HG03378 (cell line): ENCODE data around the gene OLIG1.

ENCODE experiments used
- ATAC-seq: cut with Tn5 transposase; IDR thresholded peaks from one replicate; pipeline ENCODE4 v1.9.1; 2021; ENCODE audit warnings: mild to moderate bottlenecking, moderate library complexity; ENCODE audit not compliant: unreplicated experiment

The OLIG1 gene

DNA sequence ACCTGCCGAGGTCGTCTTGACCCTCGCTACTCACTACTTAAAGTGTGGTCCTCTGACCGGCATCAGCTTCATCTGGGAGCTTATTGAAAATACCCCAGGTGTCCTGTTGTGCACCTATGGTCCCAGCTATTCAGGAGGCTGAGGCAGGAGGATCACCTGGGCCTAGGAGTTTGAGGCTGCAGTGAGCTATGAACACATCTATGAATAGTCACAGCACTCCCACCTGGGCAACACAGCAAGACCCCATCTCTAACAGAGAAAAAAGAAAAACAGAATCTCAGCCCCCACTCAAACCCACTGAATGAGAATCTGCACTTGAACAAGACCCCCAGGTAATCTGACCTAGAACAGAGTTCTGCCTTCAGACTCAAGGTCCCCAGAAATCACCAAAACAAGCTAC is 8.7 kb upstream of the OLIG1 start:
- ATAC-seq = no peak

DNA sequence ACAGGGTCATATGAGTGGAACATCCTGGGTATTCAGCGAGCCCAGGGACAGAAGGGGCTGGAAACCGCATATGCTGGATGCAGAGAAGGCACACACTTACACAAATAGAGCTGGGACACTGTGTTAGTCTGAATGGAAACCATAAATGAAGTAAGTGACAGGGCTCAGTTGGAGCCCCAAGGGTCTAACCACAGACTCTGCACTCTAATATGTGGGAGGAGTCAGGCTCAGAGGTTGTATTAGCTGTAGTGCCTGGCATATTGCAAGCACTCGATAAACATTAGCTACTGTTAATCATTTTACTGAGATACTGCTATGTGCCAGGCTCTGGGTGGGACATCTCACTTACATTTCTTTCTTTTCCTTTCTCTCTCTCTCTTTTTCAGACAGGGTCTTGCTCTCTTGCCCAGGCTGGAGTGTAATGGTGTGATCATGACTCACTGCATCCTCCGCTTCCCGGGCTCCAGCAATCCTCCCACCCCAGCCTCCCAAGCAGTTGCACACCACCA is 6.5 kb upstream of the OLIG1 start:
- no peak for ATAC-seq

DNA sequence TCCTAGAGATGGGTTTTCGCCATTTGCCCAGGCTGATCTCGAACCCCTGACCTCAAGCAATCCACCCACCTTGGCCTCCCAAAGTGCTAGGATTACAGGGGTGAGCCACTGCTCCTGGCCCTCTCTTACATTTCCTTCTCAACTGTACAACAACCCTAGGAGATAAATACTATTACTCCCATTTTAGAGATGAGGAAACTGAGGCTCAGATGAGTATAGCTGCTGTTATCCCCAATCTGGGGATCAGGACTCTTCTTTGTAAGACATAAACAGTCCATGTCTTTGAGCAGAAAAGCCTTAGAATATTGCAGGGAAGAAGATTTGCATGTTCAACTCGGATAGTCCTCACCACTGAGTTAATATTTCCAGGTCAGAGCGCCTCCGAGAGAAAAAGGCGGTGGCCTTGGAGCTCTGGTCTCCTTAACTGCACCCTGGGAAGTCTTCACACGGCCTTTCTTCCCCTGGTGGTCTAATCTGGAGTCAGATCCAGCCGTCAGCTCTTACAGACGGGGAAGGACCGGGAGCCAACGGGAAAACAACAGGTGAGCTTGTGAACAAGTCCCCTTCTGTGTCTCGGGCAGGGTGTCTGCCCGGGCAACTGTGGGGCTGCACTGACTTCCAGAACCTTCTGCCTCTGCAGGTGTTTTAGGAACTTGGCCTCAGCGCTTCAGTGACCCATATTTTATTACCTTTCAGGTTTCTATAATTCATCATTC is 5.9 kb upstream of the OLIG1 start:
- ATAC-seq = no peak

DNA sequence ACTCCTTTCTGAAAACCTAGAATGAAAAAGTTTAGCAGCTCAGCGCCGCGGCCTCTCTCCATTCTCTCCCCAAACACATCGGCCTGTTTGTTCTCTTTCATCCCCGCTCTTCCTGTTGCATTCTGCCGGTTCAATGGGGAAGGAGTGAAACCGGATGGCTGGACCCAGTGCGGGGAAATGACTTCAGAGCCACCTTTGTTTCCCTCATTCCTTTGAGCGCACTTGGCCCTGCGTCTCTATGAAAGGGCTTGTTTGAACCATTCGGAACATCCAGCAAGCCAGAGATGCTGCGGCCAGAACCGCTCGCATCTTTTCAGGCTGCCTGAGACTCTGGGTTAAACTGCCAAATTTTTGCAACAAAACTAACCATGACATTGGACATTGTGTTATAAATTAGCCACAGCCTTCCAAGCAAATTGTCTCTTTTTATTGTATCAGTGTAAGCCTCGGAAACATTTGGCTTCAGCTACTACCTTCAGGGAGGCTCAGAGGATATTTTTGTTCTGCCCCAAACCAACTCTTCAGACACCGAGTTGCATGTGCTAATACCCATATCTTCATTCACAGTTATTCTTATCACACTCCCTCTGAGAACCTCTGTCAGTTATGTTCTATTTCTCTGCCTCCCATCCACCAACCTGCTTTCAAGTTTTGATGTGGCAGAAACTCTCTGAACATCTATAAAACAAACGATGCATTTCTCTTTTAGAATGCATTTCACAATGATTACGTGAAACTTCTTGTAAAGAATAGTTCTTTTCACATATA is 5.1 kb upstream of the OLIG1 start:
- ATAC-seq = no peak

DNA sequence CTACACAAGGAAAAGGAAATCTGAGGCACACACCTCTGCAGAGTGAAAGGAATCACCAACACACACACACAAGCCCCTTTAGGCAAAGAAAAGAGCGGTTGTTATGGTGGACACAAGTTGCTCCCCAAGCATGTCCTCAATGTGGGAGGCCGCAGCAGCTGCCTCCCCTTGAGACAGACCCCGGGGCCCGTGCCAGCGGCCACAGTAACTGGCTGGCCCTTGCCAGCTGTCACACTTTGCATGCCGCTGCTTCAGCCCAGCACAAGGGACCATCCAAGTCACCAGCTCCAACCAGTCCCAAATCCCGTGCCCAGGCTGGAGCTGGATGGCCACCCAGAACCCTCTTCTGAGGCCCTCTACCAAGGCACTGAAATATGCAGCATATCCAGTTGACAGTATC is 2.9 kb upstream of the OLIG1 start:
- no peak for ATAC-seq

DNA sequence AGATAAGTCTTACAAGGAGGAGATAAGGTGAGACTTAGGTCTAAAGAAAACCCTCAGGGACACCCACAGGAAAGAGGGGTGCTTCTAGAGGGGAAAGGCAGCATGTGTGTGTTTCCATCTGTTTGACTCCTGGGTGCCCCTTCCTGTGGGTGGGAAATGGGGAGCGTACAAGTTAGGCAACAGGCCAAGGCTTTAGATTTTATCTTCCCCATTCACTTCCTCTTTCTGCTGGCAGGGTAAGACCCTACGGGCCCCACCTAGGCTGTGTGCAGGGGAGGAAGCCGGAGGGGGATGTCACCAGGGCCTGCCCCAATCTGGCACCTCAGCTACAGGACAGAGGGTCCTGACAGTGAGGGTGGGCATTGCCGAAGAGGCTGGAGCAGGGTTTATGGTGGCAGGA is 2.5 kb upstream of the OLIG1 start:
- no peak for ATAC-seq

DNA sequence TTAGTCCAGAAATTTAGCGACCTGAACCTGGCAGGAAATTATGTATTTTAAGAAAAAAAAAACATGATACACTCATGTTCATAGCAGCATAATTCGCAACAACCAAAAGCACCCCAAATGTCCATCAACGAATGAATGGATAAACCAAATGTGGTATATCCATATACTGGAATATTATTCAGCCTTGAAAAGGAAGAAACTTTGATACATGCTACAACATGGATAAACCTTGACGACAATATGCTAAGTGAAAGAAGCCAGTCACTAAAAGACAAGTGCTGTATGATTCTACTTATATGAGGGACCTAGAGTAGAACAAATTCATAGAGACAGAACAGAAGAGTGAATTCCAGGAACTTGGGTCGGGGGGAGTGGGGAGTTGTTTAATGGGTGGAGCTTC is 698 bp upstream of the OLIG1 start:
- no peak for ATAC-seq

DNA sequence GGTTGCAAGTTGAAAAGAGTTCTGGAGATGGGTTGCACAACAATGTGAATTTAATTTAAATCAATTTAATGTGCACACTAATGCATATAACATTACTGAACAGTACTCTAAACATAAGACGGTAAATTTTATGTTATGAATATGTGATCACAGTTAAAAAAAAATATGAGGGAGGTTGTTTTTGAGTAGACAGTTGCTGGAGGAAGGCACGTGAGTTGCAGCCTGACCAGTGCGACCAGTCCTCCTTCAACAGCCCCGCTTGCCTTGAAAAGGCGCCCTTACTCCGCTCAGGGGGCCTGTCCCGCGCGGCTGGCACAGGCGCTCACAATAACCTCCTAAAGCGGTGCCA is 322 bp upstream of the OLIG1 start:
- no peak for ATAC-seq

DNA sequence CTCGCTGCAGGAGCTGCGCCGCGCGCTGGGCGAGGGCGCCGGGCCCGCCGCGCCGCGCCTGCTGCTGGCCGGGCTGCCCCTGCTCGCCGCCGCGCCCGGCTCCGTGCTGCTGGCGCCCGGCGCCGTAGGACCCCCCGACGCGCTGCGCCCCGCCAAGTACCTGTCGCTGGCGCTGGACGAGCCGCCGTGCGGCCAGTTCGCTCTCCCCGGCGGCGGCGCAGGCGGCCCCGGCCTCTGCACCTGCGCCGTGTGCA is 730 bp downstream of the OLIG1 start:
- no peak for ATAC-seq

DNA sequence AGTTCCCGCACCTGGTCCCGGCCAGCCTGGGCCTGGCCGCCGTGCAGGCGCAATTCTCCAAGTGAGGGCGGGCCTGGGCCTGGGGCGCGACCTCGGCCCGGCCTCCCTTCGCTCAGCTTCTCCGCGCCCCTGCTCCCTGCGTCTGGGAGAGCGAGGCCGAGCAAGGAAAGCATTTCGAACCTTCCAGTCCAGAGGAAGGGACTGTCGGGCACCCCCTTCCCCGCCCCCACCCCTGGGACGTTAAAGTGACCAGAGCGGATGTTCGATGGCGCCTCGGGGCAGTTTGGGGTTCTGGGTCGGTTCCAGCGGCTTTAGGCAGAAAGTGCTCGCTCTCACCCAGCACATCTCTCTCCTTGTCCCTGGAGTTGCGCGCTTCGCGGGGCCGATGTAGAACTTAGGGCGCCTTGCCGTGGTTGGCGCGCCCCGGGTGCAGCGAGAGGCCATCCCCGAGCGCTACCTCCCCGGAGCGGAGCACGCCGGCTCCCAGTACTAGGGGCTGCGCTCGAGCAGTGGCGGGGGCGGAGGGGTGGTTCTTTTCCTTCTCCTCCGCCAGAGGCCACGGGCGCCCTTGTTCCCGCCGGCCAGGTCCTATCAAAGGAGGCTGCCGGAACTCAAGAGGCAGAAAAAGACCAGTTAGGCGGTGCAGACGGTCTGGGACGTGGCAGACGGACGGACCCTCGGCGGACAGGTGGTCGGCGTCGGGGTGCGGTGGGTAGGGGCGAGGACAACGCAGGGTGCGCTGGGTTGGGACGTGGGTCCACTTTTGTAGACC is 1.2 kb downstream of the OLIG1 start:
- ATAC-seq = no peak

DNA sequence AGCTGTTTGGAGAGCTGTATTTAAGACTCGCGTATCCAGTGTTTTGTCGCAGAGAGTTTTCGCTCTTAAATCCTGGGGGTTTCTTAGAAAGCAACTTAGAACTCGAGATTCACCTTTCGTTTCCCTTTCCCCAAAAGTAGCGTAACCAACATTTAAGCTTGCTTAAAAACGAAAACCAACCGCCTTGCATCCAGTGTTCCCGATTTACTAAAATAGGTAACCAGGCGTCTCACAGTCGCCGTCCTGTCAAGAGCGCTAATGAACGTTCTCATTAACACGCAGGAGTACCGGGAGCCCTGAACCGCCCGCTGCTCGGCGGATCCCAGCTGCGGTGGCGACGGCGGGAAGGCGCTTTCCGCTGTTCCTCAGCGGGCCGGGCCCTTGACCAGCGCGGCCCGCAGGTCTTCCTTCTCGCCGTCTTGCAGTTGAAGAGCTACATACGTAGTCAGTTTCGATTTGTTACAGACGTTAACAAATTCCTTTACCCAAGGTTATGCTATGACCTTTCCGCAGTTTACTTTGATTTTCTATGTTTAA is 1.9 kb downstream of the OLIG1 start:
- no peak for ATAC-seq

DNA sequence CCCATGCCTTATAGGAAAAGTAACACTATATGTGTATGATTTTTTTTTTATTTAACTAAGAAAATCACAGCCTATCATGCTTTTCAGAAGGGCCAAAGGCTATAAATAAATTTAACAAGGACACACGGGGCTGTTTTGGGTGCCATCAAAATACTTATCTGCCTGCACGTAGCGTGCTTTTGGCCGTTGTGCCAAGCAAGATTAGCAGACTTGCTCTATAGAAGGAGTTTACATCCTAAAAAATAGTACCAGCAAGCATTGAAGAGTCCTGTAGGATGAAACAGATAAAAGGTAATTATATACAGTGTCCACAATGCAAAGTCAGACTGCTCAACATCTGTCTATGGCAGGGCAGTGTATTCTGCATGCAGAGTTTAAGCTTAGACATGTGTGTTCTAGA is 3.7 kb downstream of the OLIG1 start:
- ATAC-seq = no peak

DNA sequence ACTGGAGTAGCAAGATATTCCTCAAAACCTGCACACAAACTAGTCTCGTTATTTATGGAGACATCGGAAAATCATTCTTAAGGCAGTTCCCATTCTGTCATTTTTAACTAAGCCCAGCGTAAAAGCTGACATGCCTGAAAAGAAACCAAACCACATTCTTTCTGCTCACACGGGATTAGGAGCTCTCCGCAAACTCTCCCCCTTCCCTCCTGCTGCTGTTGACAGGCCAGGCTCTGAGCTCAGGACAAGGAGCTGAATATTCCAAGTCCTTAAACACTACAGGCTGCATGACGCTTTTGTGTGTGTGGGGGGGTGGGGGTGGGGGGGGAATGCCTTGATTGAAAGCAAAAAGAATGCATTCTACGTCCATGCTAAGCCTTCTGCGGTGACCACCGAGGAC is 5.2 kb downstream of the OLIG1 start:
- ATAC-seq = no peak

DNA sequence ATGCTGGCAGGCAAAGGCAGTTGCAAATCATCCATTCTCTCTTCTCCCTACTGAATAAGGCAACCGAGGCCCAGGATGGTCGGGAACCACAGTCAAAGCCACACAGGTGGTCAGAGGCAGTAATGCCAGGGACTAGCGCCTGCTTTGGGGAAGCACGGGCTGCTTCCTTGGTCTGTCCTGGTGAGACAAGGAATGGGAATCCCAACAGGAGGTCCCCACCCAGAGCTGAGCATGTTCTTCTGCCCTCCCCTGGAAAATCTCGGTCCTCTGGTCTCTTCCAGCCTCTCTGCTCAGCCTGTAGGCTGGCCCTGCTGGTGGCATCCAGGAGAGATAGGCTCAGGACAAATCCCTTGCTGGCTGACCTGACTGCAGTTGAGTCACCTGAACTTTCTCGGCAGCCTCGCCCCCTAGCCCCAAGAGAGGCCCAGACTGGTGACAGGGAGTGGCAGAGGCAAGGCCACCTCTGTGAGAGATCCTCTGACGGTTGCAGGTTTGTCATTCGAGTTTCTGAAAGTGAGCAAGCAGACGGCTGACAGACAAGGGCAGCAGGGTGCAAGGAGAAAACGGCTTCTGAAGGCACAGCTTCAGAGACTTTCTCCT is 5.8 kb downstream of the OLIG1 start:
- no peak for ATAC-seq

DNA sequence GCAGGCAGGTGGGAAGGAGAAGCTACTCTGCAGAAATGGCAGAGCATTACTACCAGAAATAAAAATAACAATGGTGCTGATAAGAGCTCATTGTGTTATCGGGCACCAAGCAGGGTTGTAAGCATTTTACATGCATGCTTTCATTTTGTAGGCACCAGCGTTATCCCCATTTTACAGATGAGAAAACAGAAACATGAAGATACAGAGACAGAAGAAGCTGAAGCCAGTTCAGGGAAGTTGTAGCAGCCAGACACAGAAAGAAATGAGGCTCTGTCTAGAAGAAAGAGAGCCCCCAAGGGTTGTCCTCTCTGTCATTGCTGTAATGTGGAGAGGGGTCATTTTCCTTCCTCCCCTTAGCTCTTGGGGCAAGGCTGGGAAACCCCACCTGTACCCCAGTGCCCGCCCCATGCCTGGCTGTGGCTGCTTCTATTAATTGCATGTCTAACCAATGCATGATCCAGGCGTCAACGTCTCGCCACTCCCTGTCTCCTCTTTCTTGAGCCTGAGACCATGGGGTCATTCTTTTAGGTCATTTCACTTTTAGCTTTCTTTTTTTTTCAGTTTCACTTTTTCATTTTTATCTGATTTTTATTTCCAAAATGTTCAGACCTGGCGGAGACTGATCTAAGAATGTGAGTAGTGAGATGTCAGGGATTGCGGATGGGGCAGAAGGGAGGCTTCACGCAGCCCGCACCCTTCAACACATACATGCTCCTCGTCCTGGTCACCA is 6.8 kb downstream of the OLIG1 start:
- no peak for ATAC-seq

DNA sequence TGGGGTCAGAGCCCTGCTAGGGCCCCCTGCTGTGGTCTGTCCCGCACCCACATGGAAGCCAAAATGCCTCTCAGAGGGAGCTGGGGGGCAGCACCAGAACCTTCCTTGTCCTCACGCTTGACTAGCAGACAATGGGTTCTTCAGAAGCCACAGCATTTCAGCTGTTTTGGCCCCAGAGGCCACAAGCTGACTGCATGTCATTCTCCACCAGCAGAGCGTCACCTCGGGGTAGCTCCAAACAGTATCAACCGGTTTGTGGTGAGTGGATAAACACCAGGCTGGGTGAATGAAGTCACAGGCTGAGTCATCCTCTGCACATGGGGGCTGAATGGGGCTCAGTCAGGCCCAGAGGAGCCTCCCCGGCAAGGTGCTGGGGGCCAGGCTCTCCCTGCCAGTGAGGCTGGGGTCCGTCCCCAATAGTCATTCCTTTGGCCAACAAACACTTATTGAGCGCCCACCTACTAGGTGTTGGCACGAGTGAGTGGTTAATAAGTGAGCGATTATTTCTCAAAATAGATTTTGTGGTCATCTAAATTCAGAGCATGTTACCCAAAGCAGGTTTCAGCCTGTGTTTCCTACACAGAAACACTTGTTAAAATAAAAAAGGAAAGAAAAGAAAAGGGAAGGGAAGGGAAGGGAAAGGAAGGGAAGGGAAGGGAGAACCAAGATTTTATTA is 9.1 kb downstream of the OLIG1 start:
- peak; percentile 98 for ATAC-seq

DNA sequence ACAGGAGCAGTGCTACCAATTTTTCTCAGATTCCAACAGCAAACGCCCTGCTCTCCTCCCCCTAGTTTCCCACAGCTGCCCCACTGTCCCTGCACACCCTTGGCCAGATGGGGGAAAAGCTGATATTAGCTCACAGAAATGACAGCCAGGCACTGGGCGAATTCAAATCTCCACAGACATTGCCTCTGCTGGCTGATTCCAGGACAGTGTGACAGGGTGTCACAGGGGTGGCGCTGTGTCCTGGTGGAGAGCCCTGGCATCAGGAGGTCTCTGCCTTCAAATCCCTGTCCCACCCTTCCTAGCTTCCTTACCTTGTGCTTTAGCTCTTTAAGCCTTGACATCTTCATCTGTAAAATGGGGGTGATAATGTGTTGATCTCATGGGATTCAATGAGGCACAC is 10.4 kb downstream of the OLIG1 start:
- no peak for ATAC-seq

DNA sequence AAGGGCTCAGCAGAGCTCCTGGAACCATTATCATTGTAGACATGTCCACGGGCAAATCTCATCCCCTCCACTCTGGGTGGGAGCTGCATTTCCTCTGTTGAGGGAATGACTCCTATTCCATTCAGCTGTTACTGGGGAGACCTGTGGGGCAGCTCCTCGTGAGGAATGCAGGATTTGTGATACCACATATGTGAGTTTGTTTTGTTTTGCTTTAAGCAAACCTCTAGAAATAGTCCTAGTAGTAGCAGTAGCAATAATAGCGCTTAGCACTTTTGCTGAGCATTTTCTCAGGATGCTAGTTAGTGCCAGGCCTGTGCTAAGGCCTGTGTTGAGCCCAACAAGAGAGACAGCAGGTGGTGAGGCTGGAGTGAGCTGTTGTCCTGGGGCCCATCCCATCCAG is 10.8 kb downstream of the OLIG1 start:
- no peak for ATAC-seq

DNA sequence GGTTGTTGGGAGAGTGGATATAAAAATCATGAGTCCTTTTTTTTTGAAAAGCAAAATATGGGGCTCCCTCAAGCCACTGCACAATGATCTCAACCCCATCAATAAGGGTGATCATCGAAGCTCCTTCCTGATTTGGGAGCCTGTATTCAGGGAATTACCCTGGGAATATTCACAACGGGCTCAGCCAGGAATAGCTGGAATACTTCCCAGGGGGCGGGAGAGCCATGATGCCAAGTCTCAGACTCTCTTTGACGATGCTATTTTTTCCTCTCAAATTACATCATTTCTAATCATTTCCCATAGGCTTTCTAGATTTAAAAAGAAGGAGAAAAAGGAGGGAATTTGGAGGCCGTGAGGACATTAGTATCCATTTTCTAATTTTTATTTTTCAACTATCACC is 18.4 kb downstream of the OLIG1 start:
- ATAC-seq = no peak

DNA sequence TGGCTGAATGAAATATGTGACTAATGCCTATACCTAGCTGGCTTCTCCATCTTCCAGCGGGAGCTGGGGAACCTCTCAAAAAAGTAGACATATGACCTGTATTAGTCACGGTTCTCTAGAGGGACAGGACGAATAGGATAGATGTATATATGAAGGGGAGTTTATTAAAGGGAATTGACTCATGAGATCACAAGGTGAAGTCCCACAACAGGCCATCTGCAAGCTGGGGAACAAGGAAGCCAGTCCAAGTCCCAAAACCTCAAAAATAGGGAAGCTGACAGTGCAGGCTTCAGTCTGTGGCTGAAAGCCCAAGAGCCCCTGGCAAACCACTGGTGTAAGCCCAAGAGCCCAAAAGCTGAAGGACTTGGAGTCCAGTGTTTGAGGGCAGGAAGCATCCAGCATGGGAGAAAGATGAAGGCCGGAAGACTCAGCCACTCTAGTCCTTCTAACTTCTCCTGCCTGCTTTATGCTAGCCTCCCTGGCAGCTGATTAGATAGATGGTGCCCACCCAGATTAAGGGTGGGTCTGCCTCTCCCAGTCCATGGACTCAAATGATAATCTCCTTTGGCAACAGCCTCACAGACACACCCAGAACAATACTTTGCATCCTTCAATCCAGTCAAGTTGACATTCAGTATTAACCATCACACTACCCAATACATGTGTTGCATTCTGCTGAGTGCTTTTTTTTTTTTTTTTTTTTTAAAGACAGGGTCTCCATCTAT is 19.6 kb downstream of the OLIG1 start:
- ATAC-seq = no peak
